K562 (cell line): ENCODE data around the gene NEDD4L. TPM values are rescaled to one million over a fixed set of nuclear protein-coding genes. Genes with fewer than 3 reads are reported as not detected.

Experiments used
- ATAC-seq: fragments of 200-7000 bp; cut with Tn5 transposase; 3 replicates; pipeline ENCODE4 v1.9.1; 2020; ENCODE audit warnings: moderate library complexity
- BruUV-seq: library from RNA; stranded (reverse); fragments of 400-500 nt; replicated peaks from 2 replicates; lab custom pipeline; 2021; lab: Mats Ljungman, UMichigan
- CTCF ChIA-PET: fragments of 300-600 bp; formaldehyde crosslinking; extraction: SDS; loops from one replicate; lab custom pipeline; 2021; ENCODE audit warnings: low intra/inter-chr PET ratio; lab: Yijun Ruan, JAX
- POLR2A ChIA-PET: fragments of 300-600, 350-650 bp; sonication (Branson Sonifier 250); formaldehyde crosslinking; extraction: SDS; loops from one replicate; lab custom pipeline; 2021; ENCODE audit warnings: antibody characterized with exemption, inconsistent platforms; lab: Yijun Ruan, JAX
- DNase-seq, 4 experiments: peaks; one replicate each; pipeline versions ENCODE4 v3.0.0 to v3.0.0-alpha.2; 2011 to 2018; ENCODE audit warnings: low spot score in 3 of 4, mixed read lengths in 3 of 4; ENCODE audit errors: extremely low read depth in 1 of 4
- FAIRE-seq: peaks from 2 replicates; lab custom pipeline; 2011; peaks lifted over from hg19 to GRCh38; lab: Jason Lieb, UNC
- H2AFZ ChIP-seq: 2 replicates; pipeline ENCODE4 v1.6.0; 2011; ENCODE audit warnings: low read depth, low read length, control low read depth, inconsistent platforms
- H3K27ac ChIP-seq: fragments of 200-600 bp; 3 replicates; pipeline ENCODE4 v1.8.0; 2011; ENCODE audit warnings: low read depth, mild to moderate bottlenecking, control low read depth, inconsistent platforms, low read length, moderate library complexity, mixed read lengths; ENCODE audit errors: extremely low read depth
- H3K27me3 ChIP-seq, 2 experiments: fragments of 300-600 bp in 1 of 2; 2 replicates in 1 of 2; 3 replicates in 1 of 2; pipeline versions ENCODE4 v1.6.0 to v1.8.0; 2011; ENCODE audit warnings: inconsistent platforms in 2 of 2, low read length in 2 of 2, mild to moderate bottlenecking in 1 of 2, mixed read lengths in 1 of 2, moderate library complexity in 1 of 2; ENCODE audit not compliant: control insufficient read depth in 2 of 2, insufficient read depth in 2 of 2
- H3K36me3 ChIP-seq: fragments of 300-600 bp; 3 replicates; pipeline ENCODE4 v1.8.0; 2011; ENCODE audit warnings: mild to moderate bottlenecking, low read length, inconsistent platforms; ENCODE audit not compliant: control insufficient read depth, insufficient read depth
- H3K4me1 ChIP-seq, 2 experiments: fragments of 200-600 bp in 1 of 2; replicated peaks in 1 of 2; 2 replicates in 1 of 2; 3 replicates in 1 of 2; pipeline versions ENCODE4 v1.5.1 to v1.8.0; 2011; ENCODE audit warnings: inconsistent platforms in 2 of 2, low read length in 2 of 2, mild to moderate bottlenecking in 1 of 2, mixed read lengths in 1 of 2, moderate library complexity in 1 of 2; ENCODE audit not compliant: control insufficient read depth in 2 of 2, insufficient read depth in 2 of 2
- H3K4me2 ChIP-seq: 2 replicates; pipeline ENCODE4 v1.6.1; 2011; ENCODE audit warnings: low read length, control low read depth, inconsistent platforms, mixed read lengths; ENCODE audit not compliant: insufficient read depth
- H3K4me3 ChIP-seq: fragments of 200-600 bp; sonication (generic), shearing (Covaris generic); 2 replicates; pipeline ENCODE4 v1.5.1; 2016; ENCODE audit warnings: control low read depth, inconsistent platforms
- H3K79me2 ChIP-seq: fragments of 200-600 bp; 3 replicates; pipeline ENCODE4 v1.8.0; 2011; ENCODE audit warnings: low read length, inconsistent platforms; ENCODE audit not compliant: control insufficient read depth, insufficient read depth
- H3K9ac ChIP-seq, 2 experiments: 2 replicates each; pipeline versions ENCODE4 v1.6.0 to v1.6.1; 2011; ENCODE audit warnings: low read depth in 2 of 2, low read length in 2 of 2, control low read depth in 1 of 2, inconsistent platforms in 1 of 2, mild to moderate bottlenecking in 1 of 2, mixed read lengths in 1 of 2; ENCODE audit not compliant: insufficient read depth in 1 of 2
- H3K9me1 ChIP-seq: one replicate; pipeline ENCODE4 v1.6.0; 2011; ENCODE audit warnings: inconsistent platforms, mild to moderate bottlenecking, low read length, moderate library complexity; ENCODE audit not compliant: control insufficient read depth, insufficient read depth
- H3K9me3 ChIP-seq: replicated peaks from 2 replicates; pipeline ENCODE4 v1.5.1; 2011; ENCODE audit warnings: low read depth, low read length, inconsistent platforms; ENCODE audit not compliant: control insufficient read depth, insufficient read depth
- H4K20me1 ChIP-seq: replicated peaks from 2 replicates; pipeline ENCODE4 v1.6.1; 2011; ENCODE audit warnings: low read length, inconsistent platforms, mixed read lengths; ENCODE audit not compliant: control insufficient read depth, insufficient read depth
- CCNT2 ChIP-seq: IDR thresholded peaks from 2 replicates; pipeline ENCODE4 v1.6.1; 2011; ENCODE audit warnings: borderline replicate concordance, low read depth, mild to moderate bottlenecking, moderate library complexity, mixed read lengths, low read length; ENCODE audit not compliant: insufficient read length; ENCODE audit errors: extremely low read depth
- KDM5B ChIP-seq: fragments of 200-600 bp; sonication (generic); IDR thresholded peaks from 2 replicates; pipeline ENCODE4 v1.6.1; 2012; ENCODE audit warnings: low read depth, mild to moderate bottlenecking, moderate library complexity, low read length, control low read depth, inconsistent platforms; ENCODE audit not compliant: insufficient replicate concordance
- LEF1 ChIP-seq: fragments of 450-650 bp; IDR thresholded peaks from 2 replicates; pipeline ENCODE4 v1.6.1; 2016; ENCODE audit warnings: mild to moderate bottlenecking
- MAZ ChIP-seq, 2 experiments: fragments of 450-650 bp in 1 of 2; sonication (generic) in 1 of 2; formaldehyde crosslinking; IDR thresholded peaks in 1 of 2; conservative IDR thresholded peaks in 1 of 2; 2 replicates each; pipeline versions ENCODE4 v1.4.0 to v1.5.0; 2020; ENCODE audit warnings: mild to moderate bottlenecking in 1 of 2, missing genetic modification reagents in 1 of 2
- NR4A1 ChIP-seq, 2 experiments: fragments of 250-450 bp in 1 of 2; fragments of 450-650 bp in 1 of 2; sonication (Bioruptor Pico) in 1 of 2; IDR thresholded peaks; 2 replicates each; pipeline versions ENCODE4 v1.4.0 to v1.6.1; 2016 to 2020; ENCODE audit warnings: mild to moderate bottlenecking in 2 of 2, missing compliant biosample characterization in 1 of 2, missing genetic modification characterization in 1 of 2, moderate library complexity in 1 of 2
- RFX7 ChIP-seq: fragments of 250-450 bp; sonication (Bioruptor Pico); IDR thresholded peaks from 2 replicates; pipeline ENCODE4 v1.5.1; 2021; ENCODE audit warnings: mild to moderate bottlenecking
- SMAD1 ChIP-seq: fragments of 150-350 bp; IDR thresholded peaks from 2 replicates; pipeline ENCODE4 v1.6.1; 2014; ENCODE audit warnings: low read length, low read depth; ENCODE audit not compliant: partially characterized antibody
- SMARCC2 ChIP-seq: fragments of 450-650 bp; IDR thresholded peaks from 2 replicates; pipeline ENCODE4 v1.6.1; 2017; ENCODE audit warnings: antibody characterized with exemption, moderate library complexity, mild to moderate bottlenecking, low read depth
- TSC22D4 ChIP-seq: fragments of 450-650 bp; IDR thresholded peaks from 2 replicates; pipeline ENCODE4 v1.6.1; 2016; ENCODE audit warnings: missing genetic modification characterization, missing biosample characterization, control low read depth
- ZBTB8A ChIP-seq: fragments of 450-650 bp; IDR thresholded peaks from 2 replicates; pipeline ENCODE4 v1.6.1; 2018; ENCODE audit warnings: mild to moderate bottlenecking, moderate library complexity; ENCODE audit not compliant: partially characterized antibody
- ZNF551 ChIP-seq: fragments of 250-450 bp; sonication (Bioruptor Pico); IDR thresholded peaks from 2 replicates; pipeline ENCODE4 v1.5.0; 2021; ENCODE audit warnings: mild to moderate bottlenecking, moderate library complexity
- WGBS: fragments of 100-300 bp; shearing (Covaris generic); methylation state at CpG from one replicate; pipeline ENCODE4 v1.1.6; 2016; ENCODE audit warnings: low coverage, mixed read lengths; ENCODE audit not compliant: insufficient coverage; ENCODE audit errors: missing lambda C conversion rate; 5-methylcytosine and 5-hydroxymethylcytosine counted together
- in situ Hi-C: fragments of 300-500 bp; cut with MboI; formaldehyde crosslinking; loops from 4 replicates; pipeline ENCODE4 v1.15.0; 2018; ENCODE audit warnings: inconsistent platforms, mixed read lengths
- intact Hi-C: fragments of 100-400 bp; cut with micrococcal nuclease; formaldehyde crosslinking; loops from 2 replicates; pipeline ENCODE4 v1.14.2; 2022
- polyA plus RNA-seq, 8 experiments: library from polyadenylated mRNA; depleted of rRNA in 4 of 8; stranded (reverse) in 5 of 8; unstranded in 3 of 8; fragments of >200 nt; fragmentation: Nextera tagmentation in 2 of 8; fragmentation: Illumina TruSeq in 1 of 8; extraction: Ambion mirVana in 2 of 8; extraction: Trizol in 1 of 8; gene quantifications; 2 replicates each; pipeline versions ENCODE4 v1.2.1 to v1.2.3, GENCODE V29; 2011 to 2014; ENCODE audit warnings: inconsistent platforms in 1 of 8, missing spikeins in 1 of 8
- total RNA-seq, 7 experiments: library from RNA; depleted of rRNA in 6 of 7; stranded (reverse); fragments of >200 nt in 6 of 7; fragmentation: Illumina TruSeq in 2 of 7; extraction: Trizol in 2 of 7; gene quantifications; 2 replicates each; pipeline versions ENCODE4 v1.2.1 to v1.2.3, GENCODE V29; 2011 to 2021; ENCODE audit warnings: low replicate concordance in 1 of 7
- TF ChIP-seq, protein P1 (sequence below): fragments of 450-650 bp; formaldehyde crosslinking; IDR thresholded peaks from 2 replicates; pipeline ENCODE4 v1.4.0; 2020; ENCODE audit warnings: mild to moderate bottlenecking, mixed read lengths
- TF ChIP-seq, protein P2 (sequence below): fragments of 250-450 bp; sonication (Bioruptor Pico); IDR thresholded peaks from 2 replicates; pipeline ENCODE4 v1.9.0; 2021; ENCODE audit warnings: mild to moderate bottlenecking, inconsistent platforms

The NEDD4L gene
- total and polyA plus RNA-seq, 9 of the 15 experiments (the other 6 are each of a cell fraction or from before 2014, with no cell fraction given) = 8.1 to 33.4 (median 19.9) TPM

DNA sequence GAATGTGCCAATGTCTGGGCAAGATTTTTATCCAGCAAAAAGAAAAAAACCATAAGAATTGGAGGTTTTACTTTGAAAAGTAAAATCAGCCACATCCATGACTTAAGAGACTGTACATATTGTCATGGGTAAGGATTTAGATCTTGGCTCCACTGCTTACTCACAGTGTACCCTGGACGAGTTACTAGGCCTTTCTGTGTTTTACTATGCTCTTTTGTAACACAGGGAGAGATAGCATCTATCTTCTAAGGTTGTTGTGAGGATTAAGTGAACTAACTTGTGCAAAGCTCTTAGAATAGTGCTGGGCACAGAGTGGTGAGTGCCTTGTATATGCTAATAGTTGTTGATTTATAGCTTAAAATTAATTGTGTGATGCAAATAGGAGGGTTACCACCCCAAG is 255.9 kb downstream of the NEDD4L start:
- Histone ChIP-seq H3K9me3 (no peaks in the 10 kb centered on the region), H3K4me3 (no peak overlapping the region)
- POLR2A ChIA-PET = interaction anchor here (1.2 kb wide), 1 partner anchor 11 kb away, joined by 3 read pairs; no protein-coding TSS in a partner anchor

More for the DNA sequence above, 255.9 kb downstream of the NEDD4L start:
- DNase-seq = no peak
- Histone ChIP-seq H4K20me1 (no peaks in the 10 kb centered on the region), H3K36me3 (no peaks in the 10 kb centered on the region), H3K4me1 (peaks cover 0 to 4% of the 10 kb centered on the region in 2 experiments; a peak in 2 of 5 replicates), H3K9me1 (peaks cover 1% of the 10 kb centered on the region), H3K27ac (no peak overlapping the region)
- in situ Hi-C loops = no loop called here
- no peak for ATAC-seq
- 9% methylated on average over 1 of the region's 1 CpG for WGBS
- TF ChIP-seq, protein P1, sequence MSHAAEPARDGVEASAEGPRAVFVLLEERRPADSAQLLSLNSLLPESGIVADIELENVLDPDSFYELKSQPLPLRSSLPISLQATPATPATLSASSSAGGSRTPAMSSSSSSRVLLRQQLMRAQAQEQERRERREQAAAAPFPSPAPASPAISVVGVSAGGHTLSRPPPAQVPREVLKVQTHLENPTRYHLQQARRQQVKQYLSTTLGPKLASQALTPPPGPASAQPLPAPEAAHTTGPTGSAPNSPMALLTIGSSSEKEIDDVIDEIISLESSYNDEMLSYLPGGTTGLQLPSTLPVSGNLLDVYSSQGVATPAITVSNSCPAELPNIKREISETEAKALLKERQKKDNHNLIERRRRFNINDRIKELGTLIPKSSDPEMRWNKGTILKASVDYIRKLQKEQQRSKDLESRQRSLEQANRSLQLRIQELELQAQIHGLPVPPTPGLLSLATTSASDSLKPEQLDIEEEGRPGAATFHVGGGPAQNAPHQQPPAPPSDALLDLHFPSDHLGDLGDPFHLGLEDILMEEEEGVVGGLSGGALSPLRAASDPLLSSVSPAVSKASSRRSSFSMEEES (CRISPR knock-in tag) = no peak
- TF ChIP-seq KDM5B = no peak
- no peak for TF ChIP-seq RFX7 (CRISPR knock-in tag)
- no peak for TF ChIP-seq CCNT2
- TF ChIP-seq MAZ (CRISPR knock-in tag; conservative IDR thresholded peaks at IDR 0.05 in 1 of 2, IDR thresholded peaks at IDR 0.05 in 1 of 2) = no peak
- TF ChIP-seq ZNF551 = no peak
- TF ChIP-seq, protein P2, sequence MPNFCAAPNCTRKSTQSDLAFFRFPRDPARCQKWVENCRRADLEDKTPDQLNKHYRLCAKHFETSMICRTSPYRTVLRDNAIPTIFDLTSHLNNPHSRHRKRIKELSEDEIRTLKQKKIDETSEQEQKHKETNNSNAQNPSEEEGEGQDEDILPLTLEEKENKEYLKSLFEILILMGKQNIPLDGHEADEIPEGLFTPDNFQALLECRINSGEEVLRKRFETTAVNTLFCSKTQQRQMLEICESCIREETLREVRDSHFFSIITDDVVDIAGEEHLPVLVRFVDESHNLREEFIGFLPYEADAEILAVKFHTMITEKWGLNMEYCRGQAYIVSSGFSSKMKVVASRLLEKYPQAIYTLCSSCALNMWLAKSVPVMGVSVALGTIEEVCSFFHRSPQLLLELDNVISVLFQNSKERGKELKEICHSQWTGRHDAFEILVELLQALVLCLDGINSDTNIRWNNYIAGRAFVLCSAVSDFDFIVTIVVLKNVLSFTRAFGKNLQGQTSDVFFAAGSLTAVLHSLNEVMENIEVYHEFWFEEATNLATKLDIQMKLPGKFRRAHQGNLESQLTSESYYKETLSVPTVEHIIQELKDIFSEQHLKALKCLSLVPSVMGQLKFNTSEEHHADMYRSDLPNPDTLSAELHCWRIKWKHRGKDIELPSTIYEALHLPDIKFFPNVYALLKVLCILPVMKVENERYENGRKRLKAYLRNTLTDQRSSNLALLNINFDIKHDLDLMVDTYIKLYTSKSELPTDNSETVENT (CRISPR knock-in tag) = no peak
- no peak for TF ChIP-seq NR4A1 (CRISPR knock-in tag; IDR thresholded peaks at IDR 0.05)
- no peak for TF ChIP-seq NR4A1 (tag; IDR thresholded peaks at IDR 0.05)
- no peak for TF ChIP-seq LEF1
- no peak for TF ChIP-seq TSC22D4 (tag)
- TF ChIP-seq SMARCC2 = no peak
- TF ChIP-seq ZBTB8A = no peak
- no peak for TF ChIP-seq SMAD1
- TF ChIP-seq, all 486 proteins: peak for 0
- CTCF ChIA-PET = no interaction called here
- Histone ChIP-seq H3K4me2 (no peak overlapping the region), H3K79me2 (no peaks in the 10 kb centered on the region; the same call in 2 of the 3 replicates), H3K9ac (no peak overlapping the region), H2AFZ (no peak overlapping the region), H3K27me3 (no peaks in the 10 kb centered on the region)
- intact Hi-C loops = no loop called here
- no peak for FAIRE-seq
- BruUV-seq = no TSS peak
